H9 (cell line): ENCODE measurements around the gene IQUB. TPM values are rescaled to one million over a fixed set of nuclear protein-coding genes. Genes with fewer than 3 reads are reported as not detected.

Experiments
- DNase-seq: peaks from one replicate; pipeline ENCODE4 v3.0.0-alpha.2; 2017
- H2AFZ ChIP-seq: one replicate; pipeline ENCODE4 v1.6.1; 2013; ENCODE audit warnings: mild to moderate bottlenecking, low read length, control low read depth, moderate library complexity
- H2AK5ac ChIP-seq: 2 replicates; pipeline ENCODE4 v1.6.1; 2013; ENCODE audit warnings: low read length, control low read depth, mixed read lengths; ENCODE audit not compliant: insufficient read length
- H2BK120ac ChIP-seq: one replicate; pipeline ENCODE4 v1.6.1; 2013; ENCODE audit warnings: low read depth, mild to moderate bottlenecking, low read length, control low read depth, inconsistent platforms; ENCODE audit not compliant: poor library complexity, severe bottlenecking
- H2BK12ac ChIP-seq: 2 replicates; pipeline ENCODE4 v1.6.1; 2013; ENCODE audit warnings: low read length, control low read depth, mixed read lengths, low read depth; ENCODE audit not compliant: insufficient read length
- H2BK15ac ChIP-seq: 2 replicates; pipeline ENCODE4 v1.6.1; 2013; ENCODE audit warnings: low read depth, low read length, control low read depth
- H2BK20ac ChIP-seq: one replicate; pipeline ENCODE4 v1.6.1; 2013; ENCODE audit warnings: low read depth, mild to moderate bottlenecking, low read length, control low read depth, inconsistent platforms; ENCODE audit not compliant: poor library complexity, severe bottlenecking
- H2BK5ac ChIP-seq: 2 replicates; pipeline ENCODE4 v1.6.1; 2013; ENCODE audit warnings: low read length, control low read depth, mixed read lengths; ENCODE audit not compliant: insufficient read length
- H3K14ac ChIP-seq: 2 replicates; pipeline ENCODE4 v1.6.1; 2013; ENCODE audit warnings: low read length, control low read depth; ENCODE audit not compliant: insufficient read depth
- H3K18ac ChIP-seq: 2 replicates; pipeline ENCODE4 v1.6.1; 2013; ENCODE audit warnings: low read depth, mild to moderate bottlenecking, mixed read lengths, low read length, control low read depth; ENCODE audit not compliant: insufficient read length
- H3K23ac ChIP-seq: 2 replicates; pipeline ENCODE4 v1.6.1; 2013; ENCODE audit warnings: low read length, control low read depth, mixed read lengths, low read depth; ENCODE audit not compliant: insufficient read length
- H3K23me2 ChIP-seq: 2 replicates; pipeline ENCODE4 v1.6.1; 2013; ENCODE audit warnings: low read depth, mild to moderate bottlenecking, mixed read lengths, low read length, control low read depth; ENCODE audit not compliant: insufficient read length, poor library complexity, severe bottlenecking
- H3K27ac ChIP-seq: 2 replicates; pipeline ENCODE4 v1.5.1; 2013; ENCODE audit warnings: low read length, control low read depth, mixed read lengths, low read depth; ENCODE audit not compliant: insufficient read length
- H3K27me3 ChIP-seq: 2 replicates; pipeline ENCODE4 v1.6.1; 2013; ENCODE audit warnings: low read length, control low read depth, inconsistent platforms; ENCODE audit not compliant: insufficient read depth
- H3K4ac ChIP-seq: 2 replicates; pipeline ENCODE4 v1.6.1; 2013; ENCODE audit warnings: low read depth, mild to moderate bottlenecking, control low read depth, inconsistent platforms, low read length, moderate library complexity
- H3K4me1 ChIP-seq: 2 replicates; pipeline ENCODE4 v1.6.1; 2013; ENCODE audit warnings: low read length, control low read depth, inconsistent platforms; ENCODE audit not compliant: insufficient read depth
- H3K4me2 ChIP-seq: 2 replicates; pipeline ENCODE4 v1.6.1; 2013; ENCODE audit warnings: low read length, control low read depth, mixed read lengths; ENCODE audit not compliant: insufficient read length, insufficient read depth
- H3K56ac ChIP-seq: 2 replicates; pipeline ENCODE4 v1.6.1; 2013; ENCODE audit warnings: low read depth, mild to moderate bottlenecking, mixed read lengths, low read length, control low read depth; ENCODE audit not compliant: insufficient read length
- H3K79me1 ChIP-seq: 2 replicates; pipeline ENCODE4 v1.6.1; 2013; ENCODE audit warnings: low read depth, mild to moderate bottlenecking, moderate library complexity, low read length, control low read depth, inconsistent platforms; ENCODE audit not compliant: insufficient read depth, poor library complexity, severe bottlenecking
- H3K79me2 ChIP-seq: 2 replicates; pipeline ENCODE4 v1.6.1; 2013; ENCODE audit warnings: low read length, control low read depth, inconsistent platforms; ENCODE audit not compliant: insufficient read depth
- H3K9ac ChIP-seq: 2 replicates; pipeline ENCODE4 v1.6.1; 2013; ENCODE audit warnings: low read length, control low read depth, mixed read lengths; ENCODE audit not compliant: insufficient read length; ENCODE audit errors: extremely low read depth
- H3K9me3 ChIP-seq: one replicate; pipeline ENCODE4 v1.6.1; 2013; ENCODE audit warnings: low read depth, low read length, inconsistent platforms; ENCODE audit not compliant: control insufficient read depth
- H3T11ph ChIP-seq: one replicate; pipeline ENCODE4 v1.6.1; 2013; ENCODE audit warnings: mild to moderate bottlenecking, low read length, control low read depth, inconsistent platforms
- H4K20me1 ChIP-seq: one replicate; pipeline ENCODE4 v1.6.1; 2013; ENCODE audit not compliant: control insufficient read depth, insufficient read length, insufficient read depth
- H4K5ac ChIP-seq: 2 replicates; pipeline ENCODE4 v1.6.1; 2013; ENCODE audit warnings: low read depth, mild to moderate bottlenecking, mixed read lengths, low read length, control low read depth; ENCODE audit not compliant: insufficient read length
- H4K8ac ChIP-seq: replicated peaks from 2 replicates; pipeline ENCODE4 v1.6.1; 2013; ENCODE audit warnings: low read length, control low read depth, mixed read lengths, low read depth; ENCODE audit not compliant: insufficient read length
- H4K91ac ChIP-seq: 2 replicates; pipeline ENCODE4 v1.6.1; 2013; ENCODE audit warnings: low read depth, mild to moderate bottlenecking, moderate library complexity, mixed read lengths, low read length, control low read depth; ENCODE audit not compliant: insufficient read length
- H3K27ac Mint-ChIP-seq, 3 experiments: 2 replicates in 2 of 3; 3 replicates in 1 of 3; pipeline ENCODE4 v1.8.0; 2020 to 2021; ENCODE audit warnings: mixed read lengths in 3 of 3, mild to moderate bottlenecking in 1 of 3, moderate library complexity in 1 of 3
- H3K27me3 Mint-ChIP-seq: 2 replicates; pipeline ENCODE4 v1.8.0; 2021; ENCODE audit warnings: low read depth, mild to moderate bottlenecking, moderate library complexity, mixed read lengths
- H3K36me3 Mint-ChIP-seq, 3 experiments: 2 replicates in 2 of 3; 3 replicates in 1 of 3; pipeline ENCODE4 v1.8.0; 2020 to 2021; ENCODE audit warnings: low read depth in 3 of 3, mixed read lengths in 3 of 3; ENCODE audit not compliant: insufficient read depth in 1 of 3
- H3K4me1 Mint-ChIP-seq, 2 experiments: 2 replicates each; pipeline ENCODE4 v1.8.0; 2020; ENCODE audit warnings: mixed read lengths in 2 of 2
- H3K4me3 Mint-ChIP-seq, 2 experiments: 2 replicates in 1 of 2; 3 replicates in 1 of 2; pipeline ENCODE4 v1.8.0; 2020 to 2021; ENCODE audit warnings: mild to moderate bottlenecking in 2 of 2, mixed read lengths in 2 of 2, moderate library complexity in 1 of 2
- H3K9me3 Mint-ChIP-seq, 2 experiments: 2 replicates in 1 of 2; 3 replicates in 1 of 2; pipeline ENCODE4 v1.8.0; 2020; ENCODE audit warnings: mild to moderate bottlenecking in 2 of 2, mixed read lengths in 2 of 2, moderate library complexity in 1 of 2
- CTCF ChIP-seq: fragments of 200-600 bp; sonication (generic); conservative IDR thresholded peaks from 3 replicates; pipeline ENCODE4 v1.8.0; 2021; ENCODE audit warnings: antibody characterized with exemption, mild to moderate bottlenecking
- WGBS: extraction: QIAGEN DNeasy Blood & Tissue Kit; methylation state at CpG from one replicate; pipeline ENCODE4 v1.1.7; 2013; ENCODE audit warnings: missing lambda C conversion rate, low lambda C conversion rate, mixed read lengths; ENCODE audit not compliant: insufficient read length; ENCODE audit errors: extremely low coverage; 5-methylcytosine and 5-hydroxymethylcytosine counted together
- total RNA-seq: library from RNA; stranded (reverse); gene quantifications from 2 replicates; pipeline ENCODE4 v1.2.1, GENCODE V29; 2021

The IQUB gene
- total RNA-seq, 1 experiment from 2014 or later: 0.28 TPM

GRCh38 chr7:123505221-123505620 is 29.2 kb downstream of the IQUB start:
- Histone ChIP-seq H3K79me2 (no peaks in the 10 kb centered on the region), H4K5ac (no peak overlapping the region), H3K14ac (no peak overlapping the region), H2BK120ac (no peak overlapping the region), H3K18ac (no peak overlapping the region), H2AFZ (no peak overlapping the region), H3K23me2 (no peaks in the 10 kb centered on the region), H2AK5ac (no peak overlapping the region), H3T11ph (no peak overlapping the region), H3K79me1 (no peaks in the 10 kb centered on the region), H2BK20ac (no peak overlapping the region), H4K20me1 (no peaks in the 10 kb centered on the region), H3K9ac (no peak overlapping the region), H3K27me3 (no peaks in the 10 kb centered on the region), H3K4me2 (no peak overlapping the region), H2BK5ac (no peak overlapping the region), H4K8ac (no peak overlapping the region), H2BK12ac (no peak overlapping the region), H3K9me3 (peaks cover 9% of the 10 kb centered on the region), H3K56ac (no peak overlapping the region), H3K27ac (no peak overlapping the region), H3K23ac (no peak overlapping the region), H2BK15ac (no peak overlapping the region), H3K4me1 (no peaks in the 10 kb centered on the region), H4K91ac (no peak overlapping the region), H3K4ac (no peak overlapping the region)
- no peak overlapping the region for H3K27ac Mint-ChIP-seq
- TF ChIP-seq CTCF: no peak
- H3K27me3 Mint-ChIP-seq: peaks cover 2% of the 10 kb centered on the region; the same call in 1 of the 2 replicates
- H3K36me3 Mint-ChIP-seq: peaks cover 16 to 25% (median 22%) of the 10 kb centered on the region in 3 experiments
- H3K4me1 Mint-ChIP-seq: peaks cover 16 to 19% of the 10 kb centered on the region in 2 experiments
- peaks cover 22 to 25% of the 10 kb centered on the region in 2 experiments for H3K9me3 Mint-ChIP-seq
- no peak overlapping the region for H3K4me3 Mint-ChIP-seq
- DNase-seq: no peak
- no CpG with 5 or more reads among the region's 2 CpGs for WGBS
